CD4-positive, alpha-beta memory T cell (primary cell): ENCODE measurements around the gene VN1R4. TPM values are rescaled to one million over a fixed set of nuclear protein-coding genes. Genes with fewer than 3 reads are reported as not detected.
"Not testable (repeated sequence)": the region's sequence is repeated elsewhere in the genome, so short reads cannot be mapped to it uniquely, and the experiment has no call there.

Source experiments
- CTCF ChIA-PET: fragments of 350-600 bp; sonication (Branson Sonifier 250); formaldehyde crosslinking; loops from one replicate; lab custom pipeline; 2021; ENCODE audit warnings: inconsistent platforms; ENCODE audit not compliant: partially characterized antibody; lab: Charles Lee
- POLR2A ChIA-PET: fragments of 350-600 bp; sonication (Branson Sonifier 250); formaldehyde crosslinking; loops from one replicate; lab custom pipeline; 2021; ENCODE audit not compliant: partially characterized antibody; lab: Charles Lee
- DNase-seq, 5 donors: peaks; one replicate each; pipeline versions ENCODE4 v3.0.0 to v3.0.0-alpha.2; 2020 to 2022; ENCODE audit warnings: mixed read lengths in 1 of 5
- H3K27ac ChIP-seq: one replicate; pipeline ENCODE4 v1.7.0; 2013; ENCODE audit warnings: low read depth, low read length
- H3K27me3 ChIP-seq: 2 replicates; pipeline ENCODE4 v1.7.0; 2013; ENCODE audit warnings: mild to moderate bottlenecking, low read length, moderate library complexity; ENCODE audit not compliant: insufficient read depth
- H3K36me3 ChIP-seq: 2 replicates; pipeline ENCODE4 v1.7.0; 2013; ENCODE audit warnings: mild to moderate bottlenecking, low read length, moderate library complexity; ENCODE audit not compliant: insufficient read depth
- H3K4me1 ChIP-seq: 2 replicates; pipeline ENCODE4 v1.7.0; 2013; ENCODE audit warnings: mild to moderate bottlenecking, low read length, moderate library complexity; ENCODE audit not compliant: insufficient read depth
- H3K4me3 ChIP-seq, 2 donors: one replicate each; pipeline ENCODE4 v1.7.0; 2013; ENCODE audit warnings: low read length in 2 of 2, mild to moderate bottlenecking in 1 of 2
- H3K9me3 ChIP-seq, 2 donors: one replicate each; pipeline ENCODE4 v1.7.0; 2013; ENCODE audit warnings: low read length in 2 of 2, control low read depth in 1 of 2; ENCODE audit not compliant: control insufficient read depth in 1 of 2
- H3K27ac Mint-ChIP-seq, 7 donors: one replicate each; pipeline ENCODE4 v1.8.0; 2020 to 2021; ENCODE audit warnings: mixed read lengths in 7 of 7, mild to moderate bottlenecking in 6 of 7, inconsistent platforms in 3 of 7, moderate library complexity in 3 of 7
- H3K27me3 Mint-ChIP-seq, 2 donors: one replicate each; pipeline ENCODE4 v1.8.0; 2020 to 2021; ENCODE audit warnings: mixed read lengths in 2 of 2
- H3K36me3 Mint-ChIP-seq, 2 donors: one replicate each; pipeline ENCODE4 v1.8.0; 2020 to 2021; ENCODE audit warnings: mixed read lengths in 2 of 2, inconsistent platforms in 1 of 2, mild to moderate bottlenecking in 1 of 2
- H3K4me1 Mint-ChIP-seq, 4 donors: one replicate each; pipeline ENCODE4 v1.8.0; 2020 to 2021; ENCODE audit warnings: mixed read lengths in 4 of 4, mild to moderate bottlenecking in 1 of 4
- H3K4me3 Mint-ChIP-seq, 8 donors: one replicate each; pipeline ENCODE4 v1.8.0; 2020 to 2021; ENCODE audit warnings: mixed read lengths in 8 of 8, mild to moderate bottlenecking in 7 of 8, moderate library complexity in 6 of 8, inconsistent platforms in 3 of 8
- H3K9me3 Mint-ChIP-seq, 8 donors: one replicate each; pipeline ENCODE4 v1.8.0; 2020 to 2021; ENCODE audit warnings: mixed read lengths in 8 of 8, mild to moderate bottlenecking in 5 of 8, inconsistent platforms in 3 of 8, moderate library complexity in 1 of 8
- intact Hi-C: fragments of 100-400 bp; cut with micrococcal nuclease; formaldehyde crosslinking; loops from one replicate; pipeline ENCODE4 v1.15.1; 2023
- polyA plus RNA-seq, 2 donors: library from polyadenylated mRNA; unstranded; fragments of 300-500 nt; fragmentation: Illumina TruSeq; gene quantifications; one replicate each; pipeline ENCODE4 v1.2.3, GENCODE V29; 2021
- total RNA-seq, 2 experiments: library from RNA; stranded (reverse); gene quantifications; one replicate each; pipeline ENCODE4 v1.2.3, GENCODE V29; 2021

Gene VN1R4, protein sequence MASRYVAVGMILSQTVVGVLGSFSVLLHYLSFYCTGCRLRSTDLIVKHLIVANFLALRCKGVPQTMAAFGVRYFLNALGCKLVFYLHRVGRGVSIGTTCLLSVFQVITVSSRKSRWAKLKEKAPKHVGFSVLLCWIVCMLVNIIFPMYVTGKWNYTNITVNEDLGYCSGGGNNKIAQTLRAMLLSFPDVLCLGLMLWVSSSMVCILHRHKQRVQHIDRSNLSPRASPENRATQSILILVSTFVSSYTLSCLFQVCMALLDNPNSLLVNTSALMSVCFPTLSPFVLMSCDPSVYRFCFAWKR
- total RNA-seq (not detected), polyA plus RNA-seq (not detected)

DNA sequence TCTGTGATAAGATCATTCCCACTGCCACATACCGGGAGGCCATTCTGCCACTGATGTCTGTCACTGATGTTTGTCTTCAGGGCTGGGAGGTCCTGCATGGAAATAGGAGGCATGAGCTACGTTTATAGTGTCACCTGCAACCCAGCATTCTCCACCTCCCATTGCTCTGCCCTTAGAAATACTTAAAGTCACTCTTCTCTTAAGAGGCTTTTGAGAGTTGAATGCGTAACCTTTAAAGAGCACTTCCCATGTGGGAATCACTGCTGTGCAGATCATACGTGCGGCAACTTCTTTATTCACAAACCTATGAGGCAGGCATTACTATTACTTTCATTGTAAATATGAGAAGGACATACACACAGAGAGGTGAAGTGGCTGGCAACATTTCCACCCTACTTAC lies at the start of gene VN1R4:
TSS of gene VN1R4 (minus strand) at position 101 of the 400 bp plus-strand sequence. CDS start at position 43, 58 bp downstream.
- H3K4me1 Mint-ChIP-seq, H3K4me1 ChIP-seq, CTCF ChIA-PET, H3K36me3 Mint-ChIP-seq, intact Hi-C loops, H3K27ac ChIP-seq, H3K4me3 Mint-ChIP-seq, H3K4me3 ChIP-seq, H3K27ac Mint-ChIP-seq, H3K27me3 ChIP-seq, DNase-seq, H3K9me3 ChIP-seq, H3K36me3 ChIP-seq: not testable (repeated sequence)
- POLR2A ChIA-PET: interaction anchor here (0.6 kb wide), 1 partner anchor 1445 kb away, joined by 3 read pairs; no protein-coding TSS in a partner anchor
- H3K27me3 Mint-ChIP-seq: peaks cover 2 to 11% of the 10 kb centered on the region in 2 donors
- H3K9me3 Mint-ChIP-seq: peaks cover 14 to 61% (median 44%) of the 10 kb centered on the region in 8 donors

DNA sequence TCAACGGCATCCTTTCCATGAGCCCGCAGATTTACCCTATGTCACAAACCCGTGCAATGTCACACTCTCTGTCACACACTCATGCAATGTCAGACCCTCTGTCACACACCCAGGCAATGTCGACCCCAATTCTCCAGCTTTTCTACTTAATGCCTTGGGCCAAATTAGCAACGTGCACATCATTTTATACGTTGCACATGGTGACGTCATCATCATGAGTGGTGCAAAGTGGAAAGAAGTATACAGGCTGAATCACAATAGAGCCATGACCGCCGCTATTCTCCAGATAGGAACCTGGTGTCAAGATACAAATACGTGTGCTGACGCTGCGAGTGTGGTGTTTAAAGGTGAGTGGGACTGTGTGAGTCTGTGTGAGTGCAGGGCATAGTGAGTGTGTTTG lies 44.4 kb upstream of the VN1R4 start:
- Mint-ChIP-seq H3K36me3 (peaks cover 0 to 5% of the 10 kb centered on the region in 2 donors), H3K4me3 (no peak overlapping the region), H3K9me3 (peaks cover 3 to 75% (median 44%) of the 10 kb centered on the region in 8 donors), H3K27me3 (peaks cover 12 to 21% of the 10 kb centered on the region in 2 donors), H3K4me1 (peaks cover 0 to 3% (median under 1%) of the 10 kb centered on the region in 4 donors), H3K27ac (peak overlapping the region in 1 of 7 donors; percentile 57)
- H3K27me3 ChIP-seq: no peaks in the 10 kb centered on the region
- CTCF ChIA-PET: no interaction called here
- intact Hi-C loops: no loop called here
- POLR2A ChIA-PET: no interaction called here
- H3K4me1 ChIP-seq: no peaks in the 10 kb centered on the region
- no peak overlapping the region for H3K4me3 ChIP-seq
- no peaks in the 10 kb centered on the region for H3K36me3 ChIP-seq
- no peak overlapping the region for H3K27ac ChIP-seq
- no peaks in the 10 kb centered on the region for H3K9me3 ChIP-seq
- DNase-seq: no peak

DNA sequence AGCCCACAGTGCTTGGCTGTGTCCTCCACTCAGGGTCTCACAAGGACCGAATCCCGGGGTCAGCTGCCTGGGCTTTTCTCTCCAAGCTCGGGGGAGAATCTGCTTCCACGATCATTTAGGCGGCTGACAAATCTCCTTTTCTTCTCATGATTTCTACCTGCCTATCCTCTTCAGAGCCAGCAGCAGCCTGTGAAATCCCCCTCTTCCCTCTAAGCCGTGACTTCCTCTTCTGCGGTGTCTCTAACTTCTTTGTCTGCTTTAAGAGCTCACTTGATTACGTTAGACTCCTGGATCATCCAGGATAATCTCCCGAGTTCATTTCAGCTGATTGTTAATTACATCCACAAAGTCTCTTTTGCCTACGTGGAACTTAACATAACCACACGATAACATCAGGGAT lies 43.5 kb upstream of the VN1R4 start:
- H3K36me3 Mint-ChIP-seq: peaks cover 0 to 5% of the 10 kb centered on the region in 2 donors
- intact Hi-C loops: no loop called here
- H3K4me3 Mint-ChIP-seq: no peak overlapping the region
- Histone ChIP-seq H3K27me3 (no peaks in the 10 kb centered on the region), H3K36me3 (no peaks in the 10 kb centered on the region), H3K27ac (no peak overlapping the region), H3K4me1 (no peaks in the 10 kb centered on the region), H3K9me3 (no peaks in the 10 kb centered on the region), H3K4me3 (no peak overlapping the region)
- DNase-seq: no peak
- peaks cover 12 to 21% of the 10 kb centered on the region in 2 donors for H3K27me3 Mint-ChIP-seq
- ChIA-PET CTCF (interaction anchor here (0.5 kb wide), 1 partner anchor 269 kb away, joined by 3 read pairs; no protein-coding TSS in a partner anchor), POLR2A (no interaction called here)
- no peak overlapping the region for H3K27ac Mint-ChIP-seq
- H3K4me1 Mint-ChIP-seq: peaks cover 0 to 3% (median under 1%) of the 10 kb centered on the region in 4 donors
- peaks cover 3 to 75% (median 46%) of the 10 kb centered on the region in 8 donors for H3K9me3 Mint-ChIP-seq

DNA sequence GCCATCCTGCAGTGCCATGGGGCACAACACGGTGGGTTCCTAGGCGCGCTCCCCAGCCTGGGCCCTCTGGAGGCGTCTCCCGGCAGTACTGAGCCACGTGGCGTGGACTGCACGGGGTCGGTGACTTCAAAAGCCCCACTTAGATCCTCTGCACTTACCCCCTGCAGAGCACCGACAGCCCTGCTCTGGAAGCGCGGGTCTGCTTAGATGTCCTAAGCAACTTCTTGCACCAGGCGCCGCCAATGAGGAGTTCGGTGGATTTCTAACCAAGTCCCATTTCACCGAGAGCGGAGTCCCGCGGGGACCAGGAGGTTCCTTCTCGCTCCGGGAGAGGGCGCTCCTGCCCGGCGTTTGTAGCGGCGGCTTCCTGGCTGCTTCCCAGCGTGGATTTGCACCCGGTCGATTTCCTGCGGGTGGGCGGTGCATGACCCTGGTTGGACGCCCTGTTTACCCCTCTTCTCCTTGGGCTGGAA lies 40.9 kb upstream of the VN1R4 start:
- H3K4me1 Mint-ChIP-seq: peaks cover 0 to 3% (median under 1%) of the 10 kb centered on the region in 4 donors
- peaks cover 5 to 6% of the 10 kb centered on the region in 2 donors for H3K36me3 Mint-ChIP-seq
- intact Hi-C loops: no loop called here
- CTCF ChIA-PET: interaction anchor here (0.7 kb wide), 1 partner anchor 1689 kb away, joined by 3 read pairs; no protein-coding TSS in a partner anchor
- H3K27me3 Mint-ChIP-seq: peaks cover 12 to 20% of the 10 kb centered on the region in 2 donors
- no peak overlapping the region for H3K27ac Mint-ChIP-seq
- H3K36me3 ChIP-seq: no peaks in the 10 kb centered on the region
- H3K27ac ChIP-seq: no peak overlapping the region
- H3K9me3 ChIP-seq: no peaks in the 10 kb centered on the region
- H3K4me1 ChIP-seq: no peaks in the 10 kb centered on the region
- H3K27me3 ChIP-seq: no peaks in the 10 kb centered on the region
- DNase-seq: no peak
- POLR2A ChIA-PET: no interaction called here
- H3K9me3 Mint-ChIP-seq: peaks cover 3 to 74% (median 48%) of the 10 kb centered on the region in 8 donors
- no peak overlapping the region for H3K4me3 ChIP-seq
- H3K4me3 Mint-ChIP-seq: no peak overlapping the region

DNA sequence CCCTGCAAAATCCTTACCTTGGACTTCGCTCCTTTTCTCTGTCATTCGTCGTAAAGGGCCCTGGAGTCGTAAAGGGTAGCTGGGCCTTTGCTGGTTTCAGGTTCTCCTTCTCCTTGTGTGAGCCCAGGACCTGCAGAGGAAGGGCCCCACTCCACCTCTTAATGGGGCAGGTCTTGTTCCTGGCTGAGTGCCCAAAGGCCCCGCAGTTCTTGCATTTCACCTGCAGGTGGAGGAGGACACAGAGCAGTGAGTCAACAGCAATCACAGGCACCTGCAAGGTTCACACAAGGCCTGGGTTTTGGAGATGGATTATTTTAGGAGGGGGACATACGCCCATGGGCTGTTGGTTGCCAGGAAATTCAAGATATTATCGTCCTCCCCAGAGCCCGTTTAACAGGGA lies 33.8 kb upstream of the VN1R4 start:
- H3K27ac Mint-ChIP-seq, H3K27me3 Mint-ChIP-seq, H3K27me3 ChIP-seq, H3K4me1 ChIP-seq, DNase-seq, H3K4me3 ChIP-seq, H3K9me3 ChIP-seq, H3K4me3 Mint-ChIP-seq, intact Hi-C loops, POLR2A ChIA-PET, H3K4me1 Mint-ChIP-seq, H3K27ac ChIP-seq, H3K36me3 ChIP-seq: not testable (repeated sequence)
- CTCF ChIA-PET: interaction anchor here (0.6 kb wide), 1 partner anchor 724 kb away, joined by 3 read pairs; no protein-coding TSS in a partner anchor
- Mint-ChIP-seq H3K36me3 (peaks cover 0 to 15% of the 10 kb centered on the region in 2 donors), H3K9me3 (peaks cover 0 to 43% (median 21%) of the 10 kb centered on the region in 8 donors)

DNA sequence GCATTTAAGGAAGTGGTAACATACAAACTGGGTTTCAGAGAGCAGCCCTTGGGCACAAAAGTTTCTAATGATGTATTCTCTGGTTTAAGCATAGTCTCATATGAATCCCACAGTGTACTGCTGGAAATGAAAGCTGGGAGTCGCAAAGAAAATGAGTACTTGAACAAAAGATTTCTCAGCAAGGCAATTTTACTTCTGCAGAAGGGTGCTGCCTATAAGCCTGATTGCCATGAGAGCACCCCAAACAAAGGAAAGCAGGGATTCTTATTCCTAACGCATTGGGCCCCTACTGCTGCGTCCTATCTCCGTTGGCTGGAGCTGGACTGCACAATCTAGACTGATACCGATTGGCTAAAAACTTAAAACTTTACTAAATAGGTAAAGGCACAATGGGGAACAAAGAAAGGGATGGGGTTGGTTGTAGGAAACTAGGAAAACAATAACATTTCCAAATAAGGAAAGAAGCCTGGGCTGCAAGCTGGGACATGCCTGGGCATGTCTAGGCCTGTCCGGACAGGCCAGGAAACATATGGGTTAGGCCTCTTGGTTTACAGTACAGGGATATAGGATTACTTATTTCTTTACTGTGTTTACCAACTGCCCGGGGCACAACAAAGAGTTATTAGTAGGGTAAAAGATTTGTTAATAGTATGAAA lies 27.4 kb upstream of the VN1R4 start:
- H3K9me3 Mint-ChIP-seq: peaks cover 2 to 70% (median 56%) of the 10 kb centered on the region in 8 donors
- H3K27me3 ChIP-seq: no peaks in the 10 kb centered on the region
- H3K36me3 ChIP-seq: no peaks in the 10 kb centered on the region
- H3K4me1 Mint-ChIP-seq: no peaks in the 10 kb centered on the region
- no peaks in the 10 kb centered on the region for H3K27me3 Mint-ChIP-seq
- no peak for DNase-seq
- ChIA-PET POLR2A (no interaction called here), CTCF (no interaction called here)
- no peak overlapping the region for H3K4me3 Mint-ChIP-seq
- intact Hi-C loops: no loop called here
- no peak overlapping the region for H3K27ac Mint-ChIP-seq
- peaks cover 7 to 11% of the 10 kb centered on the region in 2 donors for H3K36me3 Mint-ChIP-seq
- no peak overlapping the region for H3K27ac ChIP-seq
- H3K9me3 ChIP-seq: peaks cover 4 to 17% of the 10 kb centered on the region in 2 donors
- no peaks in the 10 kb centered on the region for H3K4me1 ChIP-seq
- H3K4me3 ChIP-seq: no peak overlapping the region
